SK-N-SH treated with all-trans-retinoic acid at 6 μM for 48 hours (cell line): Measurements from ENCODE around the gene FES.

Experiments used
- ATAC-seq: fragments of 200-7000 bp; cut with Tn5 transposase; 3 replicates; pipeline ENCODE4 v1.9.1; 2020; ENCODE audit warnings: mild to moderate bottlenecking, moderate library complexity
- ARNTL ChIP-seq: fragments of 450-650 bp; formaldehyde crosslinking; IDR thresholded peaks from 2 replicates; pipeline ENCODE4 v1.5.0; 2020; ENCODE audit warnings: low read depth, mild to moderate bottlenecking, moderate library complexity, borderline replicate concordance
- BACH2 ChIP-seq: fragments of 250-450 bp; sonication (Bioruptor Pico); IDR thresholded peaks from 2 replicates; pipeline ENCODE4 v1.9.0; 2021; ENCODE audit warnings: mild to moderate bottlenecking, borderline replicate concordance
- CSDC2 ChIP-seq: fragments of 250-450 bp; sonication (Bioruptor Pico); IDR thresholded peaks from 2 replicates; pipeline ENCODE4 v1.5.0; 2020; ENCODE audit warnings: mild to moderate bottlenecking, moderate library complexity
- ESRRG ChIP-seq: fragments of 250-450 bp; sonication (Bioruptor Pico); IDR thresholded peaks from 2 replicates; pipeline ENCODE4 v1.6.1; 2021; ENCODE audit warnings: mild to moderate bottlenecking
- GLIS3 ChIP-seq: fragments of 250-450 bp; sonication (Bioruptor Pico); IDR thresholded peaks from 2 replicates; pipeline ENCODE4 v1.5.0; 2020; ENCODE audit warnings: mild to moderate bottlenecking, moderate library complexity
- ISL1 ChIP-seq: fragments of 250-450 bp; sonication (Bioruptor Pico); IDR thresholded peaks from 2 replicates; pipeline ENCODE4 v2.1.2; 2022; ENCODE audit warnings: mild to moderate bottlenecking, moderate library complexity
- OSR1 ChIP-seq: fragments of 250-450 bp; sonication (Bioruptor Pico); IDR thresholded peaks from 2 replicates; pipeline ENCODE4 v1.8.0; 2022; ENCODE audit warnings: moderate library complexity, mild to moderate bottlenecking, inconsistent platforms
- PPARA ChIP-seq: fragments of 250-450 bp; sonication (Bioruptor Pico); IDR thresholded peaks from 2 replicates; pipeline ENCODE4 v1.5.0; 2020; ENCODE audit warnings: mild to moderate bottlenecking, borderline replicate concordance
- RARB ChIP-seq: fragments of 250-450 bp; sonication (Bioruptor Pico); IDR thresholded peaks from 2 replicates; pipeline ENCODE4 v1.8.0; 2021; ENCODE audit warnings: mild to moderate bottlenecking, moderate library complexity
- SNAI2 ChIP-seq: fragments of 250-450 bp; sonication (Bioruptor Pico); IDR thresholded peaks from 2 replicates; pipeline ENCODE4 v1.5.0; 2020; ENCODE audit warnings: mild to moderate bottlenecking, moderate library complexity
- TOX ChIP-seq: fragments of 250-450 bp; sonication (Bioruptor Pico); IDR thresholded peaks from 2 replicates; pipeline ENCODE4 v1.8.0; 2021; ENCODE audit warnings: mild to moderate bottlenecking, moderate library complexity, borderline replicate concordance
- ZC3H10 ChIP-seq: fragments of 250-450 bp; sonication (Bioruptor Pico); IDR thresholded peaks from 2 replicates; pipeline ENCODE4 v1.5.1; 2021; ENCODE audit warnings: mild to moderate bottlenecking, moderate library complexity
- ZFP3 ChIP-seq: fragments of 250-450 bp; sonication (Bioruptor Pico); IDR thresholded peaks from 2 replicates; pipeline ENCODE4 v1.5.0; 2020; ENCODE audit warnings: mild to moderate bottlenecking, moderate library complexity
- ZNF565 ChIP-seq: fragments of 450-650 bp; formaldehyde crosslinking; conservative IDR thresholded peaks from 2 replicates; pipeline ENCODE4 v1.5.0; 2020; ENCODE audit warnings: low read depth, mild to moderate bottlenecking, moderate library complexity
- ZNF70 ChIP-seq: fragments of 450-650 bp; formaldehyde crosslinking; IDR thresholded peaks from 2 replicates; pipeline ENCODE4 v1.5.0; 2020; ENCODE audit warnings: mild to moderate bottlenecking, moderate library complexity
- ZNF8 ChIP-seq: fragments of 450-650 bp; formaldehyde crosslinking; IDR thresholded peaks from 2 replicates; pipeline ENCODE4 v1.5.0; 2020; ENCODE audit warnings: mild to moderate bottlenecking, moderate library complexity
- TF ChIP-seq, protein P1 (sequence below): fragments of 250-450 bp; sonication (Bioruptor Pico); IDR thresholded peaks from 2 replicates; pipeline ENCODE4 v1.5.1; 2020; ENCODE audit warnings: low read depth, mild to moderate bottlenecking, moderate library complexity
- TF ChIP-seq, protein P2 (sequence below): fragments of 250-450 bp; sonication (Bioruptor Pico); IDR thresholded peaks from 2 replicates; pipeline ENCODE4 v1.8.0; 2021; ENCODE audit warnings: low read depth, mild to moderate bottlenecking, moderate library complexity, borderline replicate concordance
- TF ChIP-seq, protein P3 (sequence below): fragments of 250-450 bp; sonication (Bioruptor Pico); IDR thresholded peaks from 2 replicates; pipeline ENCODE4 v1.5.1; 2021; ENCODE audit warnings: mild to moderate bottlenecking, moderate library complexity
- TF ChIP-seq, protein P4 (sequence below): fragments of 250-450 bp; sonication (Bioruptor Pico); IDR thresholded peaks from 2 replicates; pipeline ENCODE4 v1.5.0; 2020; ENCODE audit warnings: mild to moderate bottlenecking, moderate library complexity
- TF ChIP-seq, protein P5 (sequence below): fragments of 250-450 bp; sonication (Bioruptor Pico); IDR thresholded peaks from 2 replicates; pipeline ENCODE4 v1.8.0; 2020; ENCODE audit warnings: mild to moderate bottlenecking, moderate library complexity, borderline replicate concordance

FES gene

DNA sequence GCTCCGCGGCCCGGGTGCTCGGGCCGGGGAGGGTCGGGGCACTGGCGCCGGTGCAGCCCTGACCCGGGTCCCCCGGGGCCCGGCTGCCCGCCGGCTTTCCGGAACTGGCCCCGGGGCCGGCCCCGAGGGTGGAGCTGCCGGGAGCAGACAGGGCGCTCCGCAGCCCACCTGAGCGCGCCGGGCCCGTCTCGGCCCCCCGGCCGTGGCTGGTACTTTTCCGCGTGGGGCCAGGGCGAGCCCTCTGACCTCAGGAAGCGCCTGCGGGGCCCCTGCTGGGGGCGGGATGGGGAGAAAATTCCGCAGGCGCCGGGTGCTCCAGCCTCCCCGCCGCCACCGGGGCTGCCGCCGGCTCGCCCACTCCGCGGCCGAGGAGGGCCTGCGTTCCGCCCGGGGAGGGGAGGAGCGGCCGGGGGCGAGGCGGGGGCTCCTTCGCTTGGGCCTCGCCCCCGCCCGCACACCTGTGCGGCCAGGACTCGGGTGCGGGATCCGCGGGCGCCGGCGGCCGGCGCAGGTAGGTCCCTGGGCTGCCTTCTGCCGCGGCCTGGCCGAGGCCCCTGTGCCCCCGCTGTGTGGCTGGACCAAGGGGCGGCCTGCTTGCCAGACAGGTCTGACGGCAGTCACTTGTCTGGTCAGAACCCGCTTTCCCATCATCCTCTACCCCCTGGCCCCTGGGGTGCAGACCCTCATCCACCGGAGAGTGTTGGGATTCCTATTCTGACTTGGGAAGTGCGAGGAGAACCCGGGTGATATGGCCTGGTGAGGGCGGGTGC is 12.4 kb upstream of the FES start:
- TF ChIP-seq ISL1 (CRISPR knock-in tag) (no peak), ZC3H10 (CRISPR knock-in tag) (no peak), ESRRG (CRISPR knock-in tag) (no peak), ZFP3 (no peak), TOX (CRISPR knock-in tag) (no peak), BACH2 (CRISPR knock-in tag) (no peak), GLIS3 (CRISPR knock-in tag) (no peak), OSR1 (CRISPR knock-in tag) (no peak), CSDC2 (no peak), RARB (CRISPR knock-in tag) (no peak), ZNF8 (no peak), PPARA (CRISPR knock-in tag) (no peak), SNAI2 (CRISPR knock-in tag) (no peak)
- TF ChIP-seq, protein P1, sequence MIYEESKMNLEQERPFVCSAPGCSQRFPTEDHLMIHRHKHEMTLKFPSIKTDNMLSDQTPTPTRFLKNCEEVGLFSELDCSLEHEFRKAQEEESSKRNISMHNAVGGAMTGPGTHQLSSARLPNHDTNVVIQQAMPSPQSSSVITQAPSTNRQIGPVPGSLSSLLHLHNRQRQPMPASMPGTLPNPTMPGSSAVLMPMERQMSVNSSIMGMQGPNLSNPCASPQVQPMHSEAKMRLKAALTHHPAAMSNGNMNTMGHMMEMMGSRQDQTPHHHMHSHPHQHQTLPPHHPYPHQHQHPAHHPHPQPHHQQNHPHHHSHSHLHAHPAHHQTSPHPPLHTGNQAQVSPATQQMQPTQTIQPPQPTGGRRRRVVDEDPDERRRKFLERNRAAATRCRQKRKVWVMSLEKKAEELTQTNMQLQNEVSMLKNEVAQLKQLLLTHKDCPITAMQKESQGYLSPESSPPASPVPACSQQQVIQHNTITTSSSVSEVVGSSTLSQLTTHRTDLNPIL (CRISPR knock-in tag): no peak
- TF ChIP-seq, protein P2, sequence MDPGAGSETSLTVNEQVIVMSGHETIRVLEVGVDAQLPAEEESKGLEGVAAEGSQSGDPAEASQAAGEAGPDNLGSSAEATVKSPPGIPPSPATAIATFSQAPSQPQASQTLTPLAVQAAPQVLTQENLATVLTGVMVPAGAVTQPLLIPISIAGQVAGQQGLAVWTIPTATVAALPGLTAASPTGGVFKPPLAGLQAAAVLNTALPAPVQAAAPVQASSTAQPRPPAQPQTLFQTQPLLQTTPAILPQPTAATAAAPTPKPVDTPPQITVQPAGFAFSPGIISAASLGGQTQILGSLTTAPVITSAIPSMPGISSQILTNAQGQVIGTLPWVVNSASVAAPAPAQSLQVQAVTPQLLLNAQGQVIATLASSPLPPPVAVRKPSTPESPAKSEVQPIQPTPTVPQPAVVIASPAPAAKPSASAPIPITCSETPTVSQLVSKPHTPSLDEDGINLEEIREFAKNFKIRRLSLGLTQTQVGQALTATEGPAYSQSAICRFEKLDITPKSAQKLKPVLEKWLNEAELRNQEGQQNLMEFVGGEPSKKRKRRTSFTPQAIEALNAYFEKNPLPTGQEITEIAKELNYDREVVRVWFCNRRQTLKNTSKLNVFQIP (CRISPR knock-in tag): no peak
- TF ChIP-seq, protein P3, sequence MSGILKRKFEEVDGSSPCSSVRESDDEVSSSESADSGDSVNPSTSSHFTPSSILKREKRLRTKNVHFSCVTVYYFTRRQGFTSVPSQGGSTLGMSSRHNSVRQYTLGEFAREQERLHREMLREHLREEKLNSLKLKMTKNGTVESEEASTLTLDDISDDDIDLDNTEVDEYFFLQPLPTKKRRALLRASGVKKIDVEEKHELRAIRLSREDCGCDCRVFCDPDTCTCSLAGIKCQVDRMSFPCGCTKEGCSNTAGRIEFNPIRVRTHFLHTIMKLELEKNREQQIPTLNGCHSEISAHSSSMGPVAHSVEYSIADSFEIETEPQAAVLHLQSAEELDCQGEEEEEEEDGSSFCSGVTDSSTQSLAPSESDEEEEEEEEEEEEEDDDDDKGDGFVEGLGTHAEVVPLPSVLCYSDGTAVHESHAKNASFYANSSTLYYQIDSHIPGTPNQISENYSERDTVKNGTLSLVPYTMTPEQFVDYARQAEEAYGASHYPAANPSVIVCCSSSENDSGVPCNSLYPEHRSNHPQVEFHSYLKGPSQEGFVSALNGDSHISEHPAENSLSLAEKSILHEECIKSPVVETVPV (CRISPR knock-in tag): no peak
- TF ChIP-seq, protein P4, sequence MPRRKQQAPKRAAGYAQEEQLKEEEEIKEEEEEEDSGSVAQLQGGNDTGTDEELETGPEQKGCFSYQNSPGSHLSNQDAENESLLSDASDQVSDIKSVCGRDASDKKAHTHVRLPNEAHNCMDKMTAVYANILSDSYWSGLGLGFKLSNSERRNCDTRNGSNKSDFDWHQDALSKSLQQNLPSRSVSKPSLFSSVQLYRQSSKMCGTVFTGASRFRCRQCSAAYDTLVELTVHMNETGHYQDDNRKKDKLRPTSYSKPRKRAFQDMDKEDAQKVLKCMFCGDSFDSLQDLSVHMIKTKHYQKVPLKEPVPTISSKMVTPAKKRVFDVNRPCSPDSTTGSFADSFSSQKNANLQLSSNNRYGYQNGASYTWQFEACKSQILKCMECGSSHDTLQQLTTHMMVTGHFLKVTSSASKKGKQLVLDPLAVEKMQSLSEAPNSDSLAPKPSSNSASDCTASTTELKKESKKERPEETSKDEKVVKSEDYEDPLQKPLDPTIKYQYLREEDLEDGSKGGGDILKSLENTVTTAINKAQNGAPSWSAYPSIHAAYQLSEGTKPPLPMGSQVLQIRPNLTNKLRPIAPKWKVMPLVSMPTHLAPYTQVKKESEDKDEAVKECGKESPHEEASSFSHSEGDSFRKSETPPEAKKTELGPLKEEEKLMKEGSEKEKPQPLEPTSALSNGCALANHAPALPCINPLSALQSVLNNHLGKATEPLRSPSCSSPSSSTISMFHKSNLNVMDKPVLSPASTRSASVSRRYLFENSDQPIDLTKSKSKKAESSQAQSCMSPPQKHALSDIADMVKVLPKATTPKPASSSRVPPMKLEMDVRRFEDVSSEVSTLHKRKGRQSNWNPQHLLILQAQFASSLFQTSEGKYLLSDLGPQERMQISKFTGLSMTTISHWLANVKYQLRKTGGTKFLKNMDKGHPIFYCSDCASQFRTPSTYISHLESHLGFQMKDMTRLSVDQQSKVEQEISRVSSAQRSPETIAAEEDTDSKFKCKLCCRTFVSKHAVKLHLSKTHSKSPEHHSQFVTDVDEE (CRISPR knock-in tag): no peak
- TF ChIP-seq, protein P5, sequence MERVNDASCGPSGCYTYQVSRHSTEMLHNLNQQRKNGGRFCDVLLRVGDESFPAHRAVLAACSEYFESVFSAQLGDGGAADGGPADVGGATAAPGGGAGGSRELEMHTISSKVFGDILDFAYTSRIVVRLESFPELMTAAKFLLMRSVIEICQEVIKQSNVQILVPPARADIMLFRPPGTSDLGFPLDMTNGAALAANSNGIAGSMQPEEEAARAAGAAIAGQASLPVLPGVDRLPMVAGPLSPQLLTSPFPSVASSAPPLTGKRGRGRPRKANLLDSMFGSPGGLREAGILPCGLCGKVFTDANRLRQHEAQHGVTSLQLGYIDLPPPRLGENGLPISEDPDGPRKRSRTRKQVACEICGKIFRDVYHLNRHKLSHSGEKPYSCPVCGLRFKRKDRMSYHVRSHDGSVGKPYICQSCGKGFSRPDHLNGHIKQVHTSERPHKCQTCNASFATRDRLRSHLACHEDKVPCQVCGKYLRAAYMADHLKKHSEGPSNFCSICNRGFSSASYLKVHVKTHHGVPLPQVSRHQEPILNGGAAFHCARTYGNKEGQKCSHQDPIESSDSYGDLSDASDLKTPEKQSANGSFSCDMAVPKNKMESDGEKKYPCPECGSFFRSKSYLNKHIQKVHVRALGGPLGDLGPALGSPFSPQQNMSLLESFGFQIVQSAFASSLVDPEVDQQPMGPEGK: no peak
- ATAC-seq: peak; percentile 7

DNA sequence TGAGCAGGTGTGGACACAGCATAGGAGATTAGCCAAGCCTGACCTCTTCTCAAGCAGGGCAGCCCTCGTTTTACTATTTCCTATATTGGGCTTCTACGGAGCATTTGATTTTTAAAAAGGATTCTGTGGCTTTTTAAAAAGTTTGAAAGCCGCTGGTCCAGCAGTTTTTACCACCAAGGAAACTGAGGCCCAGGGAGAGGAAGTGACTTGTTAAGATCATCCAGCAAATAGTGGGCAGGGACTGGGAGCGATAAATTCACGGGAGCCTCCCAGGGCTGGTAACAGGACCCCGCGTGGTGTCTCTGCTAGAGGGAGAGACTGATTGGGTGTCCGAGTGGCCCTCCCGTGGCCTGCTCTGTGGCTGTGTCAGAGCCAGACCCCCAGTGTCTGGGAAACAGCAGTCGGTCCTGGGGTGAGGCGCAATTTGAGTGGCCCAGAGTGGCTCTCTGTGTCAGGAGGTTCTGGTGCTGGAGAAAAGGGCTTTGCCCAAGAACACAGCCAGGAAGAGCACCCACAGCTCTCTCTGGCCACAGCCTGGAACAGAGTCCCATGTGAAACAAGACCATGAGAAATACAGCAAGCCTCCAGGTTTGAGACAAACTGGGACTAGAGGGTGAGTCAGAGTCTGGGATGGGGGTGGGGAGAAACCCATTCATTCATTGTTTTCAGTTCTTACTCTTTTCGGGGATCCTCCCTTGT is 11.7 kb upstream of the FES start:
- ATAC-seq: peak; percentile 60
- TF ChIP-seq, protein P1 (CRISPR knock-in tag): no peak
- no peak for TF ChIP-seq ARNTL (CRISPR knock-in tag)
- TF ChIP-seq ZNF70 (CRISPR knock-in tag): no peak
- TF ChIP-seq BACH2 (CRISPR knock-in tag): no peak
- TF ChIP-seq OSR1 (CRISPR knock-in tag): no peak
- TF ChIP-seq, protein P2 (CRISPR knock-in tag): no peak
- no peak for TF ChIP-seq TOX (CRISPR knock-in tag)
- TF ChIP-seq, protein P3 (CRISPR knock-in tag): no peak
- no peak for TF ChIP-seq ZFP3
- no peak for TF ChIP-seq ESRRG (CRISPR knock-in tag)
- TF ChIP-seq ZNF8: no peak
- no peak for TF ChIP-seq ZNF565 (CRISPR knock-in tag)
